Measurements from ENCODE around the gene CHL1. TPM values are rescaled to one million over a fixed set of nuclear protein-coding genes. Genes with fewer than 3 reads are reported as not detected.

CHL1 gene
- polyA plus RNA-seq, 3 donors from 2014 or later = not detected

DNA sequence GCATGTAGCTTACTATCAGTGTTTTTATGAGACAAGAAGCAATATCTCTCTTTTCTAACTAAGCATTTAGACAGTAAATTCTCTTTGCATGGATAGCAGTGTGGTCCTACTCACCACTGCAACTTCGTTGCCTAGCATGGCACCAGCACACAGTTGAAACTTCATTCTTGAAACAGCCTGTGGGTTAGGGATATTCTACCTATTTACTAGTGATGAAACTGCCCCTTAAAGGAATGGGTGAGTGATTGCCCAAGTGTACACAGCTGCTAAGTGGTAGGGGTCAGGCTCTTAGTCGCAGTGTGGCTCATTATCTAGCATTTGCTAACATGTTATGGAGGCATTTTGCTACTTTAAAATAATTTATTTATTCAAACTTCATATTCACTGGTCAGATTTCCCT, 78.4 kb downstream of the CHL1 start:
- Mint-ChIP-seq H3K36me3 (no peaks in the 10 kb centered on the region), H3K4me3 (no peak overlapping the region), H3K27ac (no peak overlapping the region), H3K4me1 (no peaks in the 10 kb centered on the region), H3K9me3 (peaks cover under 1 to 28% (median 4%) of the 10 kb centered on the region in 6 donors), H3K27me3 (ENCODE audit: low read depth in 3 of 3) (no peaks in the 10 kb centered on the region)
- no peak for DNase-seq

DNA sequence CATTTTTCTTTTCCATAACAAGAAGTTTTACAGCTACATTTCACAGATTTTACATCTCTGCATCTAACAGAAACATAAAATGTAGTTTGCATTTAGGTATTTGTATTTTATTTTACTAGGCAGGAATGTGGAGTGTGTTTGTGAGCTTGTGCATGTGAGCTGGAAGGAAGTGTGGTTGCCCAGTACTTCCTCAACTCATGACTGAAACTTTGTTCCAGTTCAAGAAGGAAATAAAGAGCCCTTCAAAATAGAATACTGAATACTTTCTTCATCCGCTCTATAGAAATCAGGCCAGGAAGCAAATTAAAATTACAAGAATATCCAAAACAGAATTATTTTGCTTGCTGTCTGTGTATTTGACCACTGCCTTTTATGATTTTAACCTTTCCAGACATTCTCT, 81.3 kb downstream of the CHL1 start:
- no peak for DNase-seq
- Mint-ChIP-seq H3K27ac (no peak overlapping the region), H3K4me3 (no peak overlapping the region), H3K27me3 (ENCODE audit: low read depth in 3 of 3) (no peaks in the 10 kb centered on the region), H3K36me3 (peaks cover 0 to 3% (median 0%) of the 10 kb centered on the region in 3 donors), H3K9me3 (peaks cover 2 to 20% (median 6%) of the 10 kb centered on the region in 6 donors), H3K4me1 (no peaks in the 10 kb centered on the region)

DNA sequence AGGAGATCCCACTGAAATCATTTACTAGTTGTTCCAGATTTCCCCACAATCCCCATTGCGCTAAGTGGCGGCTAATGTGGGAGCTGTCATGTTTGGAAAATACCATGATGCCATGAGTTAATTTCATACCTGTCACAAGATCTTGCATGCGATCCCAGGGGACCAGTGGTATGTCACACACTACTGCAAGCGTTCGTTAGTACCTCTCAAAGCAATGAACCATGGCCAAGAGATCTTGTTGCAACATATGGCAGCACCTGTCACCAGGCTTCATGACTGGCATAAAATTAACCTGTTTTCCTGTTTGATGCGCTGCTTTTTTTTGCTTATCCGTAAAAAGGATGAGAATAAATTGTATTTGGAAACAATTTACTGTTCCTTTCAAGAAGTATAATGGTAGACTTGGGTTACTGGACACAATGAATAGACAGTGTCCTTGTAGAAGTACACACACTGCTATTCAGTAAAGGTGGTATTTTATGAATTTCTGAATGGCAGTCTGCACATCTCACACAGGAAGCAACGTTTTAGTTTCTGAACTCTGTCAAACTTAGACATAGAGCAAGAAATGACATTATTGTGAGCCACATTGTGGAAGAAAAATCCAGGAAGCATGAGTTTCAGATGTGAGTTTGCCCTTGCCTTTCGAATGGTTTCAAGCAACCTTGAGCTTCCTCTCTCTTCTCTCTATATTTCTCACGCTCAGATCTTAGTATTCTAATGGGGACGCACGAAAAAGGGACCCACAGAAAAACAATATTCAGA, 81.9 kb downstream of the CHL1 start:
- no peaks in the 10 kb centered on the region for H3K4me1 Mint-ChIP-seq
- no peak overlapping the region for H3K27ac Mint-ChIP-seq
- H3K4me3 Mint-ChIP-seq = no peak overlapping the region
- peaks cover 2 to 17% (median 6%) of the 10 kb centered on the region in 6 donors for H3K9me3 Mint-ChIP-seq
- no peaks in the 10 kb centered on the region for H3K27me3 Mint-ChIP-seq (ENCODE audit: low read depth in 3 of 3)
- DNase-seq = no peak
- peaks cover 0 to 3% (median 0%) of the 10 kb centered on the region in 3 donors for H3K36me3 Mint-ChIP-seq

DNA sequence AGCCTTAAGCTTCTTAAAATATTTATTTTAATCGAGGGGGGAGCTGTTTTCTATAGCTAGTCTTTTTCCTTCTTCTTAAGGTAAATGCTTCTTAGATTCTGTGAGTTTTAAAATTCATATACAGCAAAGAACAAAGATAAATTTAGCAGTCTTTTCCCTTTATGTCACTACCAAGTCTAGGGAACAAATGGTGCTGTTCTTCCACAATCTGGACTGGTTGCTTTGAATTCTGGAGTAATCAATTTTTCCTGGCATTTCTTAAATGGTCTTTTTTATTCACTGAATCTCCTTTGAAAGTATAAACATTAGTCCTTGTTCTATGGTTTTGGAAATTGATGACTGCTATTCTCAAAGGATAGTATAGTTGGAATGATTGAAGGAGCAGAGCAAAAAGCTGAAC, 82.8 kb downstream of the CHL1 start:
- Mint-ChIP-seq H3K4me3 (no peak overlapping the region), H3K27me3 (ENCODE audit: low read depth in 3 of 3) (no peaks in the 10 kb centered on the region), H3K4me1 (no peaks in the 10 kb centered on the region), H3K27ac (no peak overlapping the region), H3K36me3 (peaks cover 0 to 3% (median 0%) of the 10 kb centered on the region in 3 donors), H3K9me3 (peaks cover 0 to 19% (median 2%) of the 10 kb centered on the region in 6 donors)
- DNase-seq = no peak

DNA sequence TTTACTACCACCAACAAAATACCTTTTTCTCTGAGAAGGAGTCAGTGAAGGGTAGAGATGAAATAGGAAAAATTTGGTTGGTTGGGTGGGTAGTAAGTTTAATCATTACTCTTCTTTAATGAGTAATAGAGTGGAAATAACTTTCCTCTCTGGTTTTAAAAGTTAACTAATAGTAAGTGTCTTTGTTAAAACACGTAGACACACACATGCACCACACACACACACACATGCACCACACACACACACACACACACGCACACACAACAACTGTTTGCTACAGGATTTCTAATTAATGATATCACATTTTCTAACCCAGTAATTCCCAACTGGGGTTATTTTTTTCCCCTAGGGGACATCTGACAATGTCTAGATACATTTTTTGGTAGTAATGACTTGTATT, 84.1 kb downstream of the CHL1 start:
- Mint-ChIP-seq H3K4me3 (no peak overlapping the region), H3K36me3 (peaks cover 0 to 3% (median 0%) of the 10 kb centered on the region in 3 donors), H3K27ac (no peak overlapping the region), H3K27me3 (ENCODE audit: low read depth in 3 of 3) (no peaks in the 10 kb centered on the region), H3K9me3 (peaks cover 0 to 23% (median 2%) of the 10 kb centered on the region in 6 donors), H3K4me1 (no peaks in the 10 kb centered on the region)
- DNase-seq = no peak

DNA sequence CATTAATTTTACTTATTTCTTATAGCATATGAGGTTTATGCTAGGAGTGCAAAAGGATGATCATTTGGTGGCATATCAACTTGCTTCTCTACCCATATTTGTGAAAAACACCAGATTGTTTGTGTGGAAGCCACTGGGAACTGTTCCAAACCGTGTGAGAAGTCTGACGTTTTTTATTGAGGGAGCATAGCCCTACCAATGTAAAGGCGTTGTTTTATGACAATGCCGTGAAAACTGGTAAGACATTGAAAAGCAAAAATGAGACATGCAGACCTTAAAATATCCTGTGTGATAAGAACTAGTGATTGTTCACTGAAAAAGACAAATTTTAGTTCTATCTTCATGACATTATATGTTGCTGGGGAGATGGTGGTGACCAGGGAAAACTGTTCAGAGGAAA, 87.8 kb downstream of the CHL1 start:
- Mint-ChIP-seq H3K4me1 (no peaks in the 10 kb centered on the region), H3K27ac (no peak overlapping the region), H3K4me3 (no peak overlapping the region), H3K36me3 (peaks cover 0 to 3% (median 0%) of the 10 kb centered on the region in 3 donors), H3K9me3 (peaks cover 0 to 36% (median 5%) of the 10 kb centered on the region in 6 donors), H3K27me3 (ENCODE audit: low read depth in 3 of 3) (no peaks in the 10 kb centered on the region)
- DNase-seq = no peak

DNA sequence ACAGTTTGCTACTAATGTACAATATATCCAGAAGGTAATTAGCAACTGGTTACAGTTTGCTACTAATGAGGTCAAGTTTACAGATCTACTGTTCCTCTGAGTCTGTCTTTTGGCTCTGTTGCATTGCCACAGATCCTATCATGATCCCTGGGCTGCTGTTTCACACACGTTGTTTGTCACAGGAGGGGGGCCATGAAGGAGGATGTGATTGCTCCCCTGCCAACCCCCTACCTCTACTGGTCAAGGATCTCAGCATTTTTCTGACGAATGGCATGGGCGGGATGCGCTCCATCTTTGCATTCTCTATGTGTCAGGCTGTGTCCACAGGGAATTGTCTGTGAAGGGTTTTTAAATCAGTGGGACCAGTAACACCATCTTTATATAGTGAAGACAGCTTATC, 91.9 kb downstream of the CHL1 start:
- Mint-ChIP-seq H3K4me1 (no peaks in the 10 kb centered on the region), H3K4me3 (no peak overlapping the region), H3K27me3 (ENCODE audit: low read depth in 3 of 3) (no peaks in the 10 kb centered on the region)

DNA sequence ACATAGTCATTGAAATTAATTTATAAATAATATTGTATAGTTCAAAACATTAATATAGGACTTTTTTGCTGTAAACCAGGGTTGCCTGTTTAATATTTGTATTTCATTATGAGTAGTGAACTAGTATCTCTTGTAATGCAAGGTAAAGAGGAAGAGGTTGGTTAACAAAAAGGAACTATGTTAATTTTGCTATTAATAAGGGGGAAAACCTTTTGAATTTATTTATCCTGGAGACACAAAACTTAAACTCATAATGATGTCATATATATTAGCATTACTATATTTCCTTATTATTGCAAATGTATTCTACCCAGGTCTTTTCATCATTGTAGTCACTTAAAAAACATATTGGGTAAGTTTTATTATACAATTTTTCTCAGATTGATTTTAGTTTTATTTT, 94.5 kb downstream of the CHL1 start:
- H3K4me3 Mint-ChIP-seq = no peak overlapping the region

More for the DNA sequence above, 91.9 kb downstream of the CHL1 start:
- Mint-ChIP-seq H3K27ac (no peak overlapping the region), H3K9me3 (peaks cover 2 to 34% (median 6%) of the 10 kb centered on the region in 6 donors), H3K36me3 (no peaks in the 10 kb centered on the region)
- no peak for DNase-seq

DNA sequence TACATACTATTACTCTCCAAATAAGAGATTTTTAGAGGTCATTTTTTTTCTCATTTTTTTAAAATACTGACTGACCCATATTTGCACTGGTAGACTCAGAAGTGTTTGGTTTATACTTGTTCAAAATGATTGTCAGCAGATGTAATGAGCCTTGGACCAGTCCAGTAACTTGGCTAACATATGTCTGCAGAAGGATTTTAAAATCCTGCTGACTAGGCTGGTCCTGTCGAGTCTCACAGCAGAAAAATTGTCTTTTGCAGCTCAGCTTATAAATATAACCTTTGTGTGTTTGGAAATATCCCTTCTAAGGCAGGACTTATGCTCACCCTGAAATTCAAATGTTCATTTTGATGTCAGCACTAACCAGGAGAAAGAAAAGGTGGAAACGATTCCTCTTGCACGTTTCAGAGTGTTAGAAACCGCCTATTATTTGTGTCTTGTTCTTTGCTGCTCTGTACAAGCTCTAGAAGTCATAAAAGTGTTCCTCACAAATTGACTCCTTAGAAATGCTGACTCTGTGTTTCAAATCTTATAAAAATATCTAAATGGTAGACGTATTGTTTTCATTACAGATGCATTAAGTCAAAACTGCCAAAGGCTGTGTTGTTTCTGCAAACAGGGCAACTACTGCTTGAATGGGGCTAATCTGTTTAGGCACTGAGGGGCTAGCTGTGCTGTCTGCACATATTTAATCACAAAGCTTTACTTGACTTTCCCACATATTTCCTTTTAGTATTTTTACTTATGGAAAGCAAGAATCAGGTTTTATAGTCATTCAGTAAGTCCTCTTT, 95.3 kb downstream of the CHL1 start:
- Mint-ChIP-seq H3K27me3 (ENCODE audit: low read depth in 3 of 3) (no peaks in the 10 kb centered on the region), H3K36me3 (no peaks in the 10 kb centered on the region), H3K4me1 (no peaks in the 10 kb centered on the region), H3K27ac (no peak overlapping the region), H3K4me3 (no peak overlapping the region), H3K9me3 (peaks cover 4 to 29% (median 15%) of the 10 kb centered on the region in 6 donors)
- DNase-seq = no peak

More for the DNA sequence above, 94.5 kb downstream of the CHL1 start:
- no peak overlapping the region for H3K27ac Mint-ChIP-seq
- no peaks in the 10 kb centered on the region for H3K4me1 Mint-ChIP-seq
- H3K36me3 Mint-ChIP-seq = no peaks in the 10 kb centered on the region
- DNase-seq = no peak
- H3K9me3 Mint-ChIP-seq = peaks cover 2 to 26% (median 12%) of the 10 kb centered on the region in 6 donors
- H3K27me3 Mint-ChIP-seq (ENCODE audit: low read depth in 3 of 3) = no peaks in the 10 kb centered on the region

DNA sequence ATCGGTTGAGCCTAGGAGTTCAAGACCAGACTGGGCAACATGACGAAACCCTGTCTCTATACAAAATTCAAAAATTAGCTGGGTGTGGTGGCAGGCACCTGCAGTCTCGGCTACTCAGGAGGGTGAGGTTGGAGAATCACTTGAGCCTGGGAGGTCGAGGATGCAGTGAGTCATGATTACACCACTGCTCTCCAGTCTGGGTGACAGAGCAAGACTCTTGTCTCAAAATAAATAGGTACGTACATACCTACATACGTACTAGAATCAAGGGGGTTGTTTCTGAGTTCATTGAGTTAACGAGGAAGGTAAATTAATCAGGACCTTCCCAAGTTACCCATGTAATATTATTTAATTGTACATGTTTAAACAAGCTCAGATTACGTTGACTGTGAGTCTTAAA, 97.5 kb downstream of the CHL1 start:
- no peak overlapping the region for H3K4me3 Mint-ChIP-seq
- H3K27me3 Mint-ChIP-seq (ENCODE audit: low read depth in 3 of 3) = no peaks in the 10 kb centered on the region
- DNase-seq = no peak
- no peak overlapping the region for H3K27ac Mint-ChIP-seq
- no peaks in the 10 kb centered on the region for H3K36me3 Mint-ChIP-seq
- no peaks in the 10 kb centered on the region for H3K4me1 Mint-ChIP-seq
- peaks cover 4 to 26% (median 15%) of the 10 kb centered on the region in 6 donors for H3K9me3 Mint-ChIP-seq

DNA sequence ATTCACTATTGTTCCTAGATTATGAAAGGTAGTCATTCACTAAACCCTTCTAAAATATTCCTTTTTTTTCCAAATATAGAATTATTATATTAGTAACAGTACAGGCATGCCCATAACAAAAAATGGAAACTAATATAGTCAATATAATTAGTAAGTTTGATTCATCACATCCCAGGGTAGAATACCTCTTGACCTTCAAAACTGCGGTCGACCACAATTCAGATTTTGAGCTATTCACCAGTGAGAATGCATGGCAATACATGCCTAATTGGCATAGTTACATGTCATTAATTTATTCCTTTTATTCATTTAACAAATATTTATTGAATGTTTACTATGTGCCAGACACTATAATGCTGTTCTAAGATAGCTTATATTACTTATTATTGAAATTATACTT, 98.0 kb downstream of the CHL1 start:
- no peaks in the 10 kb centered on the region for H3K27me3 Mint-ChIP-seq (ENCODE audit: low read depth in 3 of 3)
- no peaks in the 10 kb centered on the region for H3K4me1 Mint-ChIP-seq
- peaks cover 4 to 26% (median 16%) of the 10 kb centered on the region in 6 donors for H3K9me3 Mint-ChIP-seq
- no peak overlapping the region for H3K27ac Mint-ChIP-seq
- DNase-seq = no peak
- no peak overlapping the region for H3K4me3 Mint-ChIP-seq
- no peaks in the 10 kb centered on the region for H3K36me3 Mint-ChIP-seq

DNA sequence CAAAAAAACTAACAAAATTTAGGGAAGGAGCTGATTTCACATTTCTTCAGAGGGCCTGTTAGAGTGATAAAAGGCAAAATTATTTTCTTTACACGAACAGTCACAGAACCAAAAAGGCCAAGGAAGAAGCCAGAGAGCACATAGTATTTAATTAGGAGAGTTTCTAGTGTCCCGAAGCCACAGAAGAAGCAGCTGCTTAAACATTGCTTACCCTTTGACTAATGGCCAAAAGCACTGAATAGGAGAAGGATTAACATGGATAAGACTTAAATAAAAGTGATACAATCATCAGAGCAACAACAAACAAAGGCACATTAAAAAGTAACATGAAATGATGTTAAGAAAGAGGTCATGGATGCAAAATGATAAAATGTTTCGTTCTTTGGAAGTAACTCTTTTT, 98.6 kb downstream of the CHL1 start:
- Mint-ChIP-seq H3K36me3 (no peaks in the 10 kb centered on the region), H3K4me3 (no peak overlapping the region), H3K9me3 (peaks cover 4 to 26% (median 16%) of the 10 kb centered on the region in 6 donors), H3K4me1 (no peaks in the 10 kb centered on the region), H3K27ac (no peak overlapping the region), H3K27me3 (ENCODE audit: low read depth in 3 of 3) (no peaks in the 10 kb centered on the region)
- no peak for DNase-seq

DNA sequence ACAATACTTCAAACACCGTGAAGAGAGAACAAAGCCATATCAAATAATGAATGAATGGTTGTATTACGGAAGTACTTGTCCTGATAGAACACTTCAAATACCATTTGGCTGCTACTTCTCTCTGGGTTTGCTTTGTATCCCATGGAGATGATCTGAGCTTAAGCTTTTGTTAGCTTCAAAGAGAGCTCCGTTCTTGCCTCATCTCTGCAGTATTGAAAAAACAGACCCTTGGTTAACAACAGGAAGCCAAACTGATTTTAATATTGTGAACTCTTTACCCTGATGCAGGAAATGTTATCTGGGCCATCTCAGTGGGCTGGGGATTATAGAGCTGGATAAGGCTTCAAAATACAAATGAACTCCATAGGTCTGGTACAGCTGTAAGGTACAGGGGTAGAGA, 101.0 kb downstream of the CHL1 start:
- Mint-ChIP-seq H3K4me1 (no peaks in the 10 kb centered on the region), H3K36me3 (no peaks in the 10 kb centered on the region), H3K4me3 (no peak overlapping the region), H3K9me3 (peaks cover 3 to 26% (median 18%) of the 10 kb centered on the region in 6 donors), H3K27ac (no peak overlapping the region), H3K27me3 (ENCODE audit: low read depth in 3 of 3) (no peaks in the 10 kb centered on the region)
- no peak for DNase-seq

DNA sequence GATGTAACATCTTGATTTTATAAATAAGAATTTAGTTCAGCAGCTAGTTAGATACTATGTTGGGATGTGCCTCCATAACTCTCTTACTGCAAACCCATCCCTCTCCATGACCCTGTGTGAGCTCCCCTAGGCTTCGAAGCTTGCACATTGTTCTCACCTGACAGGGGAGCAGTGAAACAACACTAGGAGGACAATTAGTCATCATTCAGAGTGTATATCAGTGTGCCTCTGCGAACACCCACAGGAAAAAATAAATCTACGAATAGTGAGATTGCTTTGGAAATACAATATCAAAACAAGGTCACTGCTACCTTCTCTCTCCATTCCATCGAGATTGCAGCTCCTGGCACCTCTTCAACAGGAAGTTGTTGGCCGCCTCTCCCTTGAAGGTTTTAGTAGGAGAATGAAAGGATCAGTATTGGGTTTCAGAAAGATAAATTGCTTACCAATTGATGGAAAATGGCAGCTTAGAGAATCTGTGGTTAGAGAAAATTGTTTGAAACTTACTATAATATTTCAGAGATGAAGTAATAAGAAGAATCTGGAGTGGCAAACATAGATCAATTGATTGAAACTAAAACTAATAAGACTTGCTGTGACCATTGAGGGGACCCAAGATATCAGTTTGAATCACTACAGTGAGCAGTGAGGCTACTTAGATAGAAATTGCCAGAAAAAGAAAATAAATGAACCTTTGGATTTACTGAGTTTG, 103.2 kb downstream of the CHL1 start:
- Mint-ChIP-seq H3K4me3 (no peak overlapping the region), H3K27ac (no peak overlapping the region), H3K36me3 (no peaks in the 10 kb centered on the region), H3K4me1 (no peaks in the 10 kb centered on the region), H3K27me3 (ENCODE audit: low read depth in 3 of 3) (no peaks in the 10 kb centered on the region), H3K9me3 (peaks cover 3 to 38% (median 23%) of the 10 kb centered on the region in 6 donors)
- DNase-seq = no peak

Measured in immature natural killer cell (primary cell).